Spleen (tissue), 7 donors: ENCODE results near the gene PDZD2.

Source experiments
- POLR2AphosphoS5 ChIP-seq, 3 donors: sonication (generic); formaldehyde crosslinking; IDR thresholded peaks; one replicate each; pipeline ENCODE4 v1.5.1; 2017; ENCODE audit warnings: antibody characterized with exemption in 3 of 3
- TF ChIP-seq, protein P1 (sequence below), 11 experiments: fragments of 200-600 bp in 7 of 11; fragments of 450-650 bp in 4 of 11; sonication (generic) in 4 of 11; IDR thresholded peaks in 8 of 11; conservative IDR thresholded peaks in 3 of 11; 1 replicate in 7 of 11; 2 replicates in 4 of 11; pipeline versions ENCODE4 v1.4.0 to v1.8.0; 2016 to 2021; ENCODE audit warnings: antibody characterized with exemption in 11 of 11, inconsistent platforms in 4 of 11, mild to moderate bottlenecking in 1 of 11
- donor health status: DM: no; HTN: no; CAD: no; lungs with moderate emphysema.
- donor health status: DM: no; HTN: no; CAD: no.
- donor health status: DM: no; HTN: no; CAD: no.

DNA sequence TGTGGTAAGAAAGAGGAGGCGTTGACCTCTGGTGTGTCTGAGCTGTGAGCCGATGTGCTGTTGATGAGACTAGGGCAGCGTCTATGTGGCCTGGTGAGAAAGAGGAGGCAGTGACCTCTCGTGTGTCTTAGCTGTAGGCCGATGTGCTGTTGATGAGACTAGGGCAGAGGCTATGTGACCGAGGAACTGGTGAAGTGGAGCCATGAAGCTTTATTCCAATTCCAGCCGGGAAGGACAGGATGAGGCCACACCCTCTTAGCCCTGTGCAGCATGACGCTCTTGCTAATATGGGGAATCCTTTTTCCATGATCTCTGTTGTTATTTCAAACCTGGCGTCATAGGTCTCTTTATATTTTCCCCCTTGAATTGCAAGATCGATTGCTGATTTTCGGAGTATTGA, 362.8 kb downstream of the PDZD2 start:
- TF ChIP-seq POLR2AphosphoS5 (IDR thresholded peaks at IDR 0.05), result no peak
- TF ChIP-seq, protein P1, sequence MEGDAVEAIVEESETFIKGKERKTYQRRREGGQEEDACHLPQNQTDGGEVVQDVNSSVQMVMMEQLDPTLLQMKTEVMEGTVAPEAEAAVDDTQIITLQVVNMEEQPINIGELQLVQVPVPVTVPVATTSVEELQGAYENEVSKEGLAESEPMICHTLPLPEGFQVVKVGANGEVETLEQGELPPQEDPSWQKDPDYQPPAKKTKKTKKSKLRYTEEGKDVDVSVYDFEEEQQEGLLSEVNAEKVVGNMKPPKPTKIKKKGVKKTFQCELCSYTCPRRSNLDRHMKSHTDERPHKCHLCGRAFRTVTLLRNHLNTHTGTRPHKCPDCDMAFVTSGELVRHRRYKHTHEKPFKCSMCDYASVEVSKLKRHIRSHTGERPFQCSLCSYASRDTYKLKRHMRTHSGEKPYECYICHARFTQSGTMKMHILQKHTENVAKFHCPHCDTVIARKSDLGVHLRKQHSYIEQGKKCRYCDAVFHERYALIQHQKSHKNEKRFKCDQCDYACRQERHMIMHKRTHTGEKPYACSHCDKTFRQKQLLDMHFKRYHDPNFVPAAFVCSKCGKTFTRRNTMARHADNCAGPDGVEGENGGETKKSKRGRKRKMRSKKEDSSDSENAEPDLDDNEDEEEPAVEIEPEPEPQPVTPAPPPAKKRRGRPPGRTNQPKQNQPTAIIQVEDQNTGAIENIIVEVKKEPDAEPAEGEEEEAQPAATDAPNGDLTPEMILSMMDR (IDR thresholded peaks at IDR 0.05 in 8 of 11, conservative IDR thresholded peaks at IDR 0.05 in 3 of 11), result no peak
